Upper lobe of left lung (tissue), 6 donors: ENCODE results near the gene KIF2A. TPM values are rescaled to one million over a fixed set of nuclear protein-coding genes. Genes with fewer than 3 reads are reported as not detected.

Source experiments
- ATAC-seq, 2 donors: fragments of 200-7000 bp; cut with Tn5 transposase; one replicate each; pipeline ENCODE4 v1.9.1; 2022; ENCODE audit warnings: mild to moderate bottlenecking in 2 of 2, moderate library complexity in 2 of 2; ENCODE audit not compliant: low FRiP score in 2 of 2
- DNase-seq, 2 donors: peaks; one replicate each; pipeline ENCODE4 v3.0.0-alpha.2; 2019 to 2020
- H3K27ac ChIP-seq, 4 donors: fragments of 200-600 bp; sonication (generic); one replicate each; pipeline ENCODE4 v1.5.1; 2016 to 2019
- H3K27me3 ChIP-seq, 4 donors: fragments of 200-600 bp; sonication (generic); one replicate each; pipeline ENCODE4 v1.5.1; 2017 to 2019
- H3K36me3 ChIP-seq, 4 donors: fragments of 200-600 bp; sonication (generic); one replicate each; pipeline ENCODE4 v1.5.1; 2016 to 2019
- H3K4me1 ChIP-seq, 4 donors: fragments of 200-600 bp; sonication (generic); one replicate each; pipeline ENCODE4 v1.5.1; 2018 to 2019
- H3K4me3 ChIP-seq, 4 donors: fragments of 200-600 bp; sonication (generic); one replicate each; pipeline ENCODE4 v1.5.1; 2017 to 2019; ENCODE audit warnings: mild to moderate bottlenecking in 2 of 4, moderate library complexity in 1 of 4
- H3K9me3 ChIP-seq, 4 donors: fragments of 200-600 bp; sonication (generic); one replicate each; pipeline ENCODE4 v1.5.1; 2018 to 2019
- EP300 ChIP-seq, 4 donors: sonication (generic); formaldehyde crosslinking; IDR thresholded peaks; one replicate each; pipeline ENCODE4 v1.5.1; 2017; ENCODE audit warnings: antibody characterized with exemption in 4 of 4, control low read depth in 2 of 4
- POLR2A ChIP-seq, 4 donors: fragments of 450-650 bp; IDR thresholded peaks; one replicate each; pipeline ENCODE4 v1.5.1; 2016 to 2017; ENCODE audit warnings: antibody characterized with exemption in 4 of 4, mild to moderate bottlenecking in 2 of 4
- POLR2AphosphoS5 ChIP-seq, 2 donors: sonication (generic); formaldehyde crosslinking; IDR thresholded peaks; one replicate each; pipeline ENCODE4 v1.5.1; 2017; ENCODE audit warnings: antibody characterized with exemption in 2 of 2
- WGBS, 2 donors: methylation state at CpG; one replicate each; pipeline ENCODE4 v1.1.5; 2017 to 2018; 5-methylcytosine and 5-hydroxymethylcytosine counted together
- total RNA-seq, 6 donors: library from RNA; depleted of rRNA in 4 of 6; stranded (reverse); fragments of >200 nt in 4 of 6; gene quantifications; one replicate each; pipeline versions ENCODE4 v1.1.0 to v1.2.1, GENCODE V29; 2016 to 2021
- TF ChIP-seq, protein P1 (sequence below), 6 experiments: fragments of 450-650 bp in 4 of 6; fragments of 200-600 bp in 2 of 6; sonication (generic) in 2 of 6; IDR thresholded peaks; one replicate each; pipeline ENCODE4 v1.5.1; 2016 to 2019; ENCODE audit warnings: antibody characterized with exemption in 6 of 6
- donor health status: DM: no; HTN: no; CAD: no; lungs with moderate emphysema.
- donor health status: DM: no; HTN: yes; CAD: no; lungs with severe emphysema.

KIF2A gene
- 10 to 100 TPM; 16.8 to 61.2 (median 23.7) TPM for total RNA-seq

DNA sequence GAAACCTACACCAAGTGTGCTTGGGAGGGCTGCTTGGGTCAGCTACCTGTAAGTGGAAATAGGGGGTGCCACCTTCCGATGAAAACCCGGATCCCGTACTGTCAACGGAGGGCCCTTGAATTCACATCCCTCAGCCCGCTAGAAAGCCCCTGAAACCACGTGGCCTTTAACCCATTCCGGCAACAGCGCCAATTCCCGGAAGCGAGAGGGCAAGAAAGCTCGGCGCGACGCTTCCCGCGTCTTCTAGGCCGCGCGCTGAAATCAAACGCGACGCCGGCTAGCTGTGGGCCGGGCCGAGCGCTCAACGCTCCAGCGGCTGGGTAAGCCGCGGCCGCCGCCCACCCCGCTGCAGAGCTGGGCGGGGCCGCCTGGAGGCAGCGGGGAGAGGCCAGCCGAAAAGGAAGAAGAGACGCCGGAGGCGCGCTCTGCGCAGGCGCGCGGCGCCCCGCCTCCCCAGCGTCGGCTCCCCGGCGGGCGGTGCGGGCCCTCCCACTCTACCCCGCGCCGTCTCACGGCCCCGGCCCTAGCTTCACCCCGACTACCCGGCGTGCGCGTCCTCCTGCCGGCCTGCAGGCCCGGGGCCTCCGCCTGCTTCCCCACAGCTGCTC is at the start of gene KIF2A:
Gene KIF2A (plus strand): TSS at position 492 of the 608 bp plus-strand sequence. CDS start 267 bp downstream, outside the sequence.
- Histone ChIP-seq H3K4me1 (peaks cover 11 to 18% (median 13%) of the 10 kb centered on the region in 4 donors), H3K9me3 (no peaks in the 10 kb centered on the region), H3K27me3 (no peaks in the 10 kb centered on the region), H3K36me3 (no peaks in the 10 kb centered on the region), H3K27ac (peak within 1 kb of the TSS; percentile 86 to 99 (median 91)), H3K4me3 (peak within 1 kb of the TSS; percentile 58 to 100 (median 87))
- ATAC-seq, result peak; percentile 96 to 99
- peak in 1 of 2 donors; percentile 54 for TF ChIP-seq POLR2AphosphoS5 (IDR thresholded peaks at IDR 0.05)
- peak in 3 of 4 donors; percentile 38 to 74 (median 56) for TF ChIP-seq POLR2A (IDR thresholded peaks at IDR 0.05)
- TF ChIP-seq, protein P1, sequence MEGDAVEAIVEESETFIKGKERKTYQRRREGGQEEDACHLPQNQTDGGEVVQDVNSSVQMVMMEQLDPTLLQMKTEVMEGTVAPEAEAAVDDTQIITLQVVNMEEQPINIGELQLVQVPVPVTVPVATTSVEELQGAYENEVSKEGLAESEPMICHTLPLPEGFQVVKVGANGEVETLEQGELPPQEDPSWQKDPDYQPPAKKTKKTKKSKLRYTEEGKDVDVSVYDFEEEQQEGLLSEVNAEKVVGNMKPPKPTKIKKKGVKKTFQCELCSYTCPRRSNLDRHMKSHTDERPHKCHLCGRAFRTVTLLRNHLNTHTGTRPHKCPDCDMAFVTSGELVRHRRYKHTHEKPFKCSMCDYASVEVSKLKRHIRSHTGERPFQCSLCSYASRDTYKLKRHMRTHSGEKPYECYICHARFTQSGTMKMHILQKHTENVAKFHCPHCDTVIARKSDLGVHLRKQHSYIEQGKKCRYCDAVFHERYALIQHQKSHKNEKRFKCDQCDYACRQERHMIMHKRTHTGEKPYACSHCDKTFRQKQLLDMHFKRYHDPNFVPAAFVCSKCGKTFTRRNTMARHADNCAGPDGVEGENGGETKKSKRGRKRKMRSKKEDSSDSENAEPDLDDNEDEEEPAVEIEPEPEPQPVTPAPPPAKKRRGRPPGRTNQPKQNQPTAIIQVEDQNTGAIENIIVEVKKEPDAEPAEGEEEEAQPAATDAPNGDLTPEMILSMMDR (IDR thresholded peaks at IDR 0.05), result peak in 5 of 6 experiments; percentile 16 to 58 (median 46)
- TF ChIP-seq EP300 (IDR thresholded peaks at IDR 0.05), result no peak
- DNase-seq, result peak; percentile 92 to 99
- WGBS, 2 donors, result 0% methylated on average over 27 to 33 of the region's 66 CpGs

DNA sequence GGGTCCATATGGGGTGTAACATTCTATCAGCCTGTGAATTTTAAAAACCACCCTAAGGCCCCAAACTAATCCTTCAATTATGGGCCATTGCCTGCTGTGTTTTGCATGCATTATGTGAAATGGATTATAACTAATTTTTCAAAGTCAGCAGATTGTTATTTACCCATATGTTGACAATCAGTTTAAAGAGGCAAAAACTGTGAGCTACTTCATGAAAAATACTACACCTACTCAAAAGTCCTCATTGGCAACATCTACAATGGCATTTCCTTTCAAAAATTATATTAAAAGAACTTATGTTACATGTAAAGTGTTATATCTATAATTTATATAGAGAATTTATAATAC is 49.0 kb upstream of the KIF2A start:
- Histone ChIP-seq H3K27me3 (no peaks in the 10 kb centered on the region), H3K36me3 (no peaks in the 10 kb centered on the region), H3K9me3 (no peaks in the 10 kb centered on the region), H3K4me1 (peaks cover 0 to 7% (median 0%) of the 10 kb centered on the region in 4 donors), H3K27ac (no peak overlapping the region), H3K4me3 (no peak overlapping the region)
- TF ChIP-seq POLR2A (IDR thresholded peaks at IDR 0.05) (no peak), POLR2AphosphoS5 (IDR thresholded peaks at IDR 0.05) (no peak), EP300 (IDR thresholded peaks at IDR 0.05) (no peak)
- TF ChIP-seq, protein P1 (IDR thresholded peaks at IDR 0.05), result no peak
- ATAC-seq (no peak), DNase-seq (no peak)

DNA sequence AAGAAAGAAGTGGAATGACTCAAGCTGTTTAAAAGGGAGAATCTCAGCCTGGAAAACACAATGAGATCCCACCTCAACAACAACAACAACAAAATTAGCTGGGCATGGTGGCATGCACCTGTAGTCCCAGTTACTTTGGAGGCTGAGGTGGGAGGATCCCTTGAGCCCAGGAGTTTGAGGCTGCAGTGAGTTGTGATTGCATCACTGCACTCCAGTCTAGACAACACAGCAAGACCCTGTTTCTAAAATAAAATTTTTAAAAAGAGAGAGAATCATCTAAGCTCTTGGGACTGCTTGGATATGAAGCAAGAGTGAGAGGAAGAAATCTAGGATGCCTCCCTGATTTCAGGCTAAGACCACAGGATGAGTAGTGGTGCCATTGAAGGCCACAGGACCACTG is 47.4 kb upstream of the KIF2A start:
- Histone ChIP-seq H3K27ac (no peak overlapping the region), H3K9me3 (no peaks in the 10 kb centered on the region), H3K36me3 (no peaks in the 10 kb centered on the region), H3K4me3 (no peak overlapping the region), H3K27me3 (no peaks in the 10 kb centered on the region), H3K4me1 (peaks cover 0 to 7% (median 0%) of the 10 kb centered on the region in 4 donors)
- TF ChIP-seq EP300 (IDR thresholded peaks at IDR 0.05) (no peak), POLR2AphosphoS5 (IDR thresholded peaks at IDR 0.05) (no peak), POLR2A (IDR thresholded peaks at IDR 0.05) (no peak)
- TF ChIP-seq, protein P1 (IDR thresholded peaks at IDR 0.05), result no peak
- DNase-seq (no peak), ATAC-seq (no peak)

DNA sequence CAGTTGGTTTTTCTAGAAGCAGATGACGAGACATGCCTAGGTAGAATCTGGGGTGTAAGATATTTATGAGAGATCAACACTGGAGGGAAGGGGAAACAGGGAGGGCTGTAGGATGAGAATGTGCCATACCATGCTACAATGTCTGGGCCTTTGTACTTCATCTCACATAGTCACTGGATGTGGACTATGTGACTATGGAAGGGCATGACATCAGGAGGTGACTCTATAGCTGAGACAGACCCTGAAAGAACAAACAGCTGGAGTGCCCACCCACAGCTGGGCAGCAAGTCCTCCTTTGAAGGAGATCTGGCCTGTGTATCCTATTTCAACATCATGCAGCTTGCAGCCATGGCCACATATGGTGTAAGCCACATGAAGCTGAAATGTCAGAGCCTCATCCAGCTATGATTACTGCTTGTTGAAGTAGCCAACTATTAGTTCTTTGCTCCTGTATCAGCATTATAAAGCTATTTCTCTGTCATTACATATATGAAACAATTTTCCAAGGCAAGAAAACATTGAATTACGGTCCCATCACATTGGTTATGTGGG is 46.2 kb upstream of the KIF2A start:
- H3K27me3 ChIP-seq, result no peaks in the 10 kb centered on the region
- H3K27ac ChIP-seq, result no peak overlapping the region
- no peak for TF ChIP-seq POLR2A (IDR thresholded peaks at IDR 0.05)
- TF ChIP-seq, protein P1 (IDR thresholded peaks at IDR 0.05), result no peak
- TF ChIP-seq EP300 (IDR thresholded peaks at IDR 0.05), result no peak
- peaks cover 0 to 7% (median 0%) of the 10 kb centered on the region in 4 donors for H3K4me1 ChIP-seq
- DNase-seq, result no peak
- H3K9me3 ChIP-seq, result no peaks in the 10 kb centered on the region
- H3K4me3 ChIP-seq, result no peak overlapping the region
- WGBS, 2 donors, result 83 to 92% methylated on average over 2 of the region's 2 CpGs
- H3K36me3 ChIP-seq, result no peaks in the 10 kb centered on the region
- ATAC-seq, result peak in 1 of 2 donors; percentile 57

DNA sequence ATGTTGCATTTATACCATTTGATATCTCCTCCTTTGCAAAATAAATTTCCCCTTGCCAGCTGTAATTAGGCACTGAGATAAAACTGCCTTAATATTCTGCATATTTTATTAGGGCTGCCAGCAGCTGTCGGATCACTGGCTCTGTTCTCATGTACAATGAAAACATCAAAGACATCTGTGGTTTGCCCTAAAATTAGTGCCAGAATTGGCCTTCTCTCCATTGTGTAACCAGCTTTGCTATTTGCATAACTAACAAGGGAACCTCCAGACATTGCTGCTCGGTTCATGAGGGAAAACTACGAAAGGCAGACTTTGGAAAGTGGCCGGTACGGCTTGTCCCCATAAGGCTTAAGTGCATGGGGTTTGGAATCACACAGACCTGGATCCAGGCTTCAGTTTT is 45.5 kb upstream of the KIF2A start:
- Histone ChIP-seq H3K27me3 (no peaks in the 10 kb centered on the region), H3K9me3 (no peaks in the 10 kb centered on the region), H3K27ac (no peak overlapping the region), H3K4me1 (peaks cover 0 to 7% (median 0%) of the 10 kb centered on the region in 4 donors), H3K36me3 (no peaks in the 10 kb centered on the region), H3K4me3 (no peak overlapping the region)
- TF ChIP-seq POLR2AphosphoS5 (IDR thresholded peaks at IDR 0.05), result no peak
- no peak for TF ChIP-seq EP300 (IDR thresholded peaks at IDR 0.05)
- TF ChIP-seq POLR2A (IDR thresholded peaks at IDR 0.05), result no peak
- TF ChIP-seq, protein P1 (IDR thresholded peaks at IDR 0.05), result no peak
- ATAC-seq (peak in 1 of 2 donors; percentile 58), DNase-seq (no peak)
- 60 to 66% methylated on average over 5 of the region's 5 CpGs for WGBS, 2 donors
